Fibroblast of lung (primary cell): ENCODE measurements around the gene NCAM2.

ENCODE experiments used
- CTCF ChIP-seq, 2 donors: IDR thresholded peaks in 1 of 2; conservative IDR thresholded peaks in 1 of 2; 1 replicate in 1 of 2; 2 replicates in 1 of 2; pipeline ENCODE4 v1.5.1; 2011 to 2012; ENCODE audit warnings: low read length in 2 of 2, control low read depth in 1 of 2, inconsistent platforms in 1 of 2, low read depth in 1 of 2, mild to moderate bottlenecking in 1 of 2
- EZH2 ChIP-seq: IDR thresholded peaks from 2 replicates; pipeline ENCODE4 v1.5.1; 2012; ENCODE audit warnings: low read length, control low read depth, mild to moderate bottlenecking; ENCODE audit errors: missing control alignments

DNA sequence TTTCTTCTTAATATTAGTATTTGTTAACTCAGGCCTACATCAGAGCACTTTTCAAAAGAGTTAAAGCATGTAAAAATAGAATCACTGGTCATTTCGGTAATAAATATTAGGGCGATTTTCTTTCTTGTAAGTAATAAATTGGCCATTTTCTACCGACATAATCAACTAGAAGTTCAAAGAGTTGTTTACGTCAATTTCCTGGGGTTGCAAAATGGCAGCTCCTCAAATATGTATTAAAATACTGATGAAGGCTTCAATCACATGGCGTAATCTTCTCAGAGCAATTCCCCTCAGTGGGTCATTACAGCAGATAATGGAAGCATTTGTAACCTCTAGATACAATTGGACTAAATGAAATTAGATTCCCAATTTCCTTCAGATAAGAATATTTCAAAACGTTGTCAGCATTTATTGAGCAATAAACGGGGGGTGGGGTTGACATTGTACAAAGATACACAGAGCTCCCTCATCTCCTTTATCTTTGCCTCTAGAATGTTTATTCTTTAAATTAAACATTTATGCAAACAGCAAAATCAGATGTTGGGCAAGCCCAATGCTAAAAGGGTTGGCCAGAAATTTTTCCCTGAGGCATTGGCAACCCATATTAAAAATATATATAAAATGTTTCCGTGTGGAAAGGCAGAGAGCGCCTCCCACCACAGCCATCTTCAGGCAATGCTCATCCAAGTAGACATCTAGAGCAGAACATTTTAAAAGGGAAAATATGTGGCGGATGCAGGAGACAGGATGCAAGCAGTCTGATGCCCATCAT is 240.6 kb downstream of the NCAM2 start:
- no peak for TF ChIP-seq CTCF (conservative IDR thresholded peaks at IDR 0.05 in 1 of 2, IDR thresholded peaks at IDR 0.05 in 1 of 2; ENCODE audit: low read depth in 1 of 2, low read length in 2 of 2)
- no peak for TF ChIP-seq EZH2
